Stimulated activated CD8-positive, alpha-beta memory T cell treated with anti-CD3 and anti-CD28 coated beads, Interleukin-4, amount 100 ng/mL, for 4 hours (primary cell): Measurements from ENCODE around the gene ITPR2.

Experiments
- DNase-seq, 2 donors: peaks; one replicate each; pipeline ENCODE4 v3.0.0-alpha.2; 2020; ENCODE audit warnings: low read depth in 2 of 2, low spot score in 1 of 2

Gene ITPR2

GRCh38 chr12:26825459-26826016 lies 7.5 kb downstream of the ITPR2 start:
- DNase-seq: no peak

GRCh38 chr12:26823390-26823789 lies 9.6 kb downstream of the ITPR2 start:
- no peak for DNase-seq

- no peak for DNase-seq
These were observed 11.0 kb downstream of the ITPR2 start for GRCh38 chr12:26822026-26822425.

- no peak for DNase-seq
These were observed 11.7 kb downstream of the ITPR2 start for GRCh38 chr12:26821212-26821701.

GRCh38 chr12:26818636-26819035 lies 14.4 kb downstream of the ITPR2 start:
- DNase-seq: no peak

- DNase-seq: no peak
These were observed 14.8 kb downstream of the ITPR2 start for GRCh38 chr12:26818201-26818600.

GRCh38 chr12:26817183-26817591 lies 15.8 kb downstream of the ITPR2 start:
- DNase-seq: no peak

GRCh38 chr12:26813812-26814211 lies 19.2 kb downstream of the ITPR2 start:
- DNase-seq: no peak

GRCh38 chr12:26810330-26810729 lies 22.7 kb downstream of the ITPR2 start:
- DNase-seq: no peak

- no peak for DNase-seq
These were observed 23.2 kb downstream of the ITPR2 start for GRCh38 chr12:26809611-26810285.

GRCh38 chr12:26808766-26809476 lies 24.1 kb downstream of the ITPR2 start:
- DNase-seq: no peak

GRCh38 chr12:26807292-26807691 lies 25.7 kb downstream of the ITPR2 start:
- no peak for DNase-seq

- DNase-seq: no peak
These were observed 26.4 kb downstream of the ITPR2 start for GRCh38 chr12:26806556-26806955.

- no peak for DNase-seq
These were observed 27.5 kb downstream of the ITPR2 start for GRCh38 chr12:26805401-26805971.

- no peak for DNase-seq
These were observed 29.4 kb downstream of the ITPR2 start for GRCh38 chr12:26803552-26803951.

- DNase-seq: no peak
These were observed 31.5 kb downstream of the ITPR2 start for GRCh38 chr12:26801486-26801885.

GRCh38 chr12:26800858-26801257 lies 32.1 kb downstream of the ITPR2 start:
- DNase-seq: no peak

GRCh38 chr12:26800347-26800746 lies 32.6 kb downstream of the ITPR2 start:
- DNase-seq: no peak

GRCh38 chr12:26799741-26800140 lies 33.3 kb downstream of the ITPR2 start:
- DNase-seq: no peak

- no peak for DNase-seq
These were observed 34.4 kb downstream of the ITPR2 start for GRCh38 chr12:26798640-26799039.

GRCh38 chr12:26798023-26798422 lies 35.0 kb downstream of the ITPR2 start:
- DNase-seq: no peak

GRCh38 chr12:26795910-26796309 lies 37.1 kb downstream of the ITPR2 start:
- no peak for DNase-seq
